ENCODE data around the gene IGSF9B. TPM values are rescaled to one million over a fixed set of nuclear protein-coding genes. Genes with fewer than 3 reads are reported as not detected.

The IGSF9B gene
- total RNA-seq, 2 experiments from 2014 or later, result 24.3 to 27.4 TPM

DNA sequence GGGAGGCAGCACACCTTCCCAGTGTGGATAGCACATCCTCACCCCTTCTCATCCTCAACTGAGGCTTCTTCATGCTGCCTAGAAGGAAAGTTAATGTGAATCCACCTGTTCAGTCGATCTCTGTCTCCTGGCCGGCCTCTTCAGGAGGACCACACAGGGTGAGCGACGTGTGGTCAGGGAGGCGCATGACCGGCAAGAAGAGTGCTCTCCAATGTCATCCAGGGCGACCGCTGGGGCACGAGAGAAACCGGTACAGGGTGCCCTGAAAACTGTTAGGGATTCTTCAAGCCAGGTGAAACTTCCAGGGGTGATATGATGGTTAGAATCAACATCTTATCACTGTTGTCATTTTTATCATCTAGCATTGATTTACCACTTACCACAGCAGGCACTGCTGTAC is 43.0 kb downstream of the IGSF9B start:
- ATAC-seq (ENCODE audit: poor library complexity) (no peak), DNase-seq (no peak)
- POLR2A ChIA-PET, result no interaction called here
- no peaks in the 10 kb centered on the region for H3K27me3 Mint-ChIP-seq
- Histone ChIP-seq H3K27me3 (ENCODE audit: control insufficient read depth in 1 of 2, insufficient read depth in 2 of 2, low read length in 2 of 2) (no peaks in the 10 kb centered on the region), H3K27ac (ENCODE audit: low read depth in 1 of 2, low read length in 2 of 2) (no peak overlapping the region), H3K4me1 (ENCODE audit: insufficient read depth, low read length) (peaks cover 6% of the 10 kb centered on the region), H3K4me3 (ENCODE audit: low read length) (no peak overlapping the region), H3K9me3 (ENCODE audit: control insufficient read depth in 1 of 2, insufficient read depth in 1 of 2, low read length in 2 of 2) (no peaks in the 10 kb centered on the region), H3K36me3 (ENCODE audit: insufficient read depth, low read length) (peaks cover 23% of the 10 kb centered on the region)
- H3K4me3 Mint-ChIP-seq, result no peak overlapping the region
- intact Hi-C loops (cut with DNase I, micrococcal nuclease), result no loop called here
- CTCF ChIA-PET, result no interaction called here
- TF ChIP-seq, protein P1, sequence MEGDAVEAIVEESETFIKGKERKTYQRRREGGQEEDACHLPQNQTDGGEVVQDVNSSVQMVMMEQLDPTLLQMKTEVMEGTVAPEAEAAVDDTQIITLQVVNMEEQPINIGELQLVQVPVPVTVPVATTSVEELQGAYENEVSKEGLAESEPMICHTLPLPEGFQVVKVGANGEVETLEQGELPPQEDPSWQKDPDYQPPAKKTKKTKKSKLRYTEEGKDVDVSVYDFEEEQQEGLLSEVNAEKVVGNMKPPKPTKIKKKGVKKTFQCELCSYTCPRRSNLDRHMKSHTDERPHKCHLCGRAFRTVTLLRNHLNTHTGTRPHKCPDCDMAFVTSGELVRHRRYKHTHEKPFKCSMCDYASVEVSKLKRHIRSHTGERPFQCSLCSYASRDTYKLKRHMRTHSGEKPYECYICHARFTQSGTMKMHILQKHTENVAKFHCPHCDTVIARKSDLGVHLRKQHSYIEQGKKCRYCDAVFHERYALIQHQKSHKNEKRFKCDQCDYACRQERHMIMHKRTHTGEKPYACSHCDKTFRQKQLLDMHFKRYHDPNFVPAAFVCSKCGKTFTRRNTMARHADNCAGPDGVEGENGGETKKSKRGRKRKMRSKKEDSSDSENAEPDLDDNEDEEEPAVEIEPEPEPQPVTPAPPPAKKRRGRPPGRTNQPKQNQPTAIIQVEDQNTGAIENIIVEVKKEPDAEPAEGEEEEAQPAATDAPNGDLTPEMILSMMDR (IDR thresholded peaks at IDR 0.05), result no peak
- H3K9me3 Mint-ChIP-seq, result no peaks in the 10 kb centered on the region
- peaks cover 60% of the 10 kb centered on the region for H3K36me3 Mint-ChIP-seq (ENCODE audit: low read depth)
- no peaks in the 10 kb centered on the region for H3K4me1 Mint-ChIP-seq (ENCODE audit: low read depth)
- H3K27ac Mint-ChIP-seq, result no peak overlapping the region

DNA sequence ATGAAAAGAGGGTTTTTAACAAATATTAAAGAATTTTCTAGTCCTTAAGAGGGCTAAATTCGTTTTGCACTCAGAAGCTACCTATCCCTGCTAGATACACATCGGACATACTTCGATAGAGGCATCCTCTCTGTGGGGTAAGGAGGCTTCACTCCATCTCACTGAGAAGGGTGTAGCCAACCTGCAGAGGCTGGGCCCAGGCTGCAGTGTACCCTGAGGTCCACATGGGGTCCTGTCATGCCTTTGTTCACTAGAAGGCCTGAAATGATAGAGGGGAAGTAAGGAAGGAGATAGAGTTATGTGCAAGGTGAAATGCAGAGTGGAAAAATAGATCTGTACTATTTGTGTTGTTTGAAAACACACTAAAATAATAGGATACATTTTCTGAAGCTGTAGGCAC is 45.6 kb downstream of the IGSF9B start:
- ChIA-PET CTCF (no interaction called here), POLR2A (no interaction called here)
- Histone ChIP-seq H3K4me1 (ENCODE audit: insufficient read depth, low read length) (no peaks in the 10 kb centered on the region), H3K4me3 (ENCODE audit: low read length) (no peak overlapping the region), H3K9me3 (ENCODE audit: control insufficient read depth in 1 of 2, insufficient read depth in 1 of 2, low read length in 2 of 2) (no peaks in the 10 kb centered on the region), H3K27ac (ENCODE audit: low read depth in 1 of 2, low read length in 2 of 2) (no peak overlapping the region), H3K27me3 (ENCODE audit: control insufficient read depth in 1 of 2, insufficient read depth in 2 of 2, low read length in 2 of 2) (no peaks in the 10 kb centered on the region), H3K36me3 (ENCODE audit: insufficient read depth, low read length) (peaks cover 32% of the 10 kb centered on the region)
- Mint-ChIP-seq H3K4me3 (no peak overlapping the region), H3K9me3 (no peaks in the 10 kb centered on the region), H3K4me1 (ENCODE audit: low read depth) (no peaks in the 10 kb centered on the region), H3K27me3 (no peaks in the 10 kb centered on the region), H3K27ac (no peak overlapping the region), H3K36me3 (ENCODE audit: low read depth) (peaks cover 65% of the 10 kb centered on the region)
- intact Hi-C loops (cut with DNase I, micrococcal nuclease), result no loop called here
- ATAC-seq (ENCODE audit: poor library complexity), result peak; percentile 48
- TF ChIP-seq, protein P1 (IDR thresholded peaks at IDR 0.05), result no peak
- no peak for DNase-seq

DNA sequence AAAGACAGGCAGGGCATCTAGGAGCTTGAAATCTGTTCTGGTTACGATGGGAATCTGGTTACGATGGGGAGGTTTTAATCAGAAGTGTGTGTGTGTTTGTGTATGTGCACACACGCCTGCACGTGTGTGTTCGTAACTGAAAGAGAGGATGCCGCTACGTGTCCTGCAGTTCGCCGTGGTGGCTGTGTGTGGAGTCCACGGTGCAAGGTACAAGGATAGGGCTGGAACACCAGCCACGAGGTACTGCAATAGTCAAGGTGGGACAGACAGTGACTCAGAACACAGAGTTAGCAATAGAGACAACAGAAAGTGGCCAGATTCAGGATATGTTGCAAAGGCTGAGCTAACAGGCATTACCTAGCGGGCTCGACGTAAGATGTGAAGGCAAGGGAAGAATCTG is 46.7 kb downstream of the IGSF9B start:
- POLR2A ChIA-PET, result no interaction called here
- Mint-ChIP-seq H3K36me3 (ENCODE audit: low read depth) (peaks cover 70% of the 10 kb centered on the region), H3K4me3 (no peak overlapping the region), H3K9me3 (no peaks in the 10 kb centered on the region), H3K27ac (no peak overlapping the region), H3K4me1 (ENCODE audit: low read depth) (no peaks in the 10 kb centered on the region), H3K27me3 (no peaks in the 10 kb centered on the region)
- TF ChIP-seq, protein P1 (IDR thresholded peaks at IDR 0.05), result no peak
- H3K27me3 ChIP-seq (ENCODE audit: control insufficient read depth in 1 of 2, insufficient read depth in 2 of 2, low read length in 2 of 2), result no peaks in the 10 kb centered on the region
- no peaks in the 10 kb centered on the region for H3K9me3 ChIP-seq (ENCODE audit: control insufficient read depth in 1 of 2, insufficient read depth in 1 of 2, low read length in 2 of 2)
- DNase-seq (no peak), ATAC-seq (ENCODE audit: poor library complexity) (no peak)
- intact Hi-C loops (cut with DNase I, micrococcal nuclease), result no loop called here
- no peaks in the 10 kb centered on the region for H3K4me1 ChIP-seq (ENCODE audit: insufficient read depth, low read length)
- no peak overlapping the region for H3K4me3 ChIP-seq (ENCODE audit: low read length)
- H3K27ac ChIP-seq (ENCODE audit: low read depth in 1 of 2, low read length in 2 of 2), result no peak overlapping the region
- CTCF ChIA-PET, result no interaction called here
- H3K36me3 ChIP-seq (ENCODE audit: insufficient read depth, low read length), result peaks cover 32% of the 10 kb centered on the region
